GM12872 (cell line): Measurements from ENCODE around the gene RPL14.

Experiments
- CTCF ChIP-seq: IDR thresholded peaks from 3 replicates; pipeline ENCODE4 v1.5.1; 2011; ENCODE audit warnings: low read depth, mild to moderate bottlenecking, low read length, moderate library complexity; ENCODE audit not compliant: insufficient read depth

The RPL14 gene

GRCh38 chr3:40487172-40487571 is 30.0 kb downstream of the RPL14 start:
- no peak for TF ChIP-seq CTCF

- no peak for TF ChIP-seq CTCF
These were observed 33.8 kb downstream of the RPL14 start for GRCh38 chr3:40490916-40491315.

- TF ChIP-seq CTCF: no peak
These were observed 37.6 kb downstream of the RPL14 start for GRCh38 chr3:40494698-40495097.

GRCh38 chr3:40497288-40497687 is 40.1 kb downstream of the RPL14 start:
- no peak for TF ChIP-seq CTCF

- TF ChIP-seq CTCF: no peak
These were observed 42.8 kb downstream of the RPL14 start for GRCh38 chr3:40499952-40500351.

GRCh38 chr3:40502034-40502433 is 44.9 kb downstream of the RPL14 start:
- no peak for TF ChIP-seq CTCF

GRCh38 chr3:40504636-40505430 is 47.7 kb downstream of the RPL14 start:
- no peak for TF ChIP-seq CTCF
